OCI-LY3 (cell line): ENCODE data around the gene CD96.
A peak's percentile ranks its signal among the peaks of the same experiment; 100 is the strongest.

Experiments used
- H2AFZ ChIP-seq: fragments of 200-600, 300-600 bp; shearing (Covaris generic); 2 replicates; pipeline ENCODE4 v1.6.0; 2014; ENCODE audit warnings: antibody characterized with exemption, low read depth, low read length
- H3K27ac ChIP-seq: fragments of 200-600, 300-600 bp; sonication (generic); 2 replicates; pipeline ENCODE4 v1.5.1; 2014; ENCODE audit warnings: mild to moderate bottlenecking, low read length, moderate library complexity, mixed read lengths
- H3K27me3 ChIP-seq: fragments of 200-600, 300-600 bp; sonication (generic); 2 replicates; pipeline ENCODE4 v1.6.1; 2014; ENCODE audit warnings: low read depth, low read length, mixed read lengths
- H3K36me3 ChIP-seq: fragments of 200-600, 300-600 bp; sonication (generic); replicated peaks from 2 replicates; pipeline ENCODE3; 2014; ENCODE audit warnings: low read depth, low read length, mixed read lengths
- H3K4me1 ChIP-seq: fragments of 300-600, 200-600 bp; sonication (generic); 2 replicates; pipeline ENCODE4 v1.6.1; 2014; ENCODE audit warnings: low read length, mixed read lengths
- H3K4me2 ChIP-seq: fragments of 200-600, 300-600 bp; sonication (generic); 2 replicates; pipeline ENCODE4 v1.6.1; 2014; ENCODE audit warnings: low read length, mixed read lengths
- H3K4me3 ChIP-seq: fragments of 300-600, 200-600 bp; sonication (generic); 2 replicates; pipeline ENCODE4 v1.5.1; 2014; ENCODE audit warnings: antibody characterized with exemption, mild to moderate bottlenecking, low read length, moderate library complexity
- H3K79me2 ChIP-seq: fragments of 300-600, 200-600 bp; shearing (Covaris generic); 2 replicates; pipeline ENCODE4 v1.6.1; 2014; ENCODE audit warnings: mild to moderate bottlenecking, low read length, mixed read lengths
- H3K9ac ChIP-seq: fragments of 300-600, 200-600 bp; shearing (Covaris generic); 2 replicates; pipeline ENCODE4 v1.6.0; 2014; ENCODE audit warnings: mild to moderate bottlenecking, low read length, moderate library complexity
- H3K9me3 ChIP-seq: fragments of 200-600, 300-600 bp; shearing (Covaris generic); 2 replicates; pipeline ENCODE4 v1.6.1; 2014; ENCODE audit warnings: low read length, mixed read lengths; ENCODE audit not compliant: insufficient read depth
- H4K20me1 ChIP-seq: fragments of 200-600, 300-600 bp; sonication (generic); 2 replicates; pipeline ENCODE4 v1.6.1; 2016; ENCODE audit warnings: low read length, mixed read lengths; ENCODE audit not compliant: insufficient read depth
- EZH2phosphoT487 ChIP-seq: fragments of 200-600 bp; shearing (Covaris generic); IDR thresholded peaks from 2 replicates; pipeline ENCODE4 v1.6.1; 2018; ENCODE audit warnings: antibody characterized with exemption, mixed run types, low read depth
- TF ChIP-seq, protein P1 (sequence below): fragments of 200-600, 300-600 bp; sonication (generic); IDR thresholded peaks from 2 replicates; pipeline ENCODE4 v1.5.1; 2014; ENCODE audit warnings: antibody characterized with exemption, low read length, low read depth

Gene CD96

DNA sequence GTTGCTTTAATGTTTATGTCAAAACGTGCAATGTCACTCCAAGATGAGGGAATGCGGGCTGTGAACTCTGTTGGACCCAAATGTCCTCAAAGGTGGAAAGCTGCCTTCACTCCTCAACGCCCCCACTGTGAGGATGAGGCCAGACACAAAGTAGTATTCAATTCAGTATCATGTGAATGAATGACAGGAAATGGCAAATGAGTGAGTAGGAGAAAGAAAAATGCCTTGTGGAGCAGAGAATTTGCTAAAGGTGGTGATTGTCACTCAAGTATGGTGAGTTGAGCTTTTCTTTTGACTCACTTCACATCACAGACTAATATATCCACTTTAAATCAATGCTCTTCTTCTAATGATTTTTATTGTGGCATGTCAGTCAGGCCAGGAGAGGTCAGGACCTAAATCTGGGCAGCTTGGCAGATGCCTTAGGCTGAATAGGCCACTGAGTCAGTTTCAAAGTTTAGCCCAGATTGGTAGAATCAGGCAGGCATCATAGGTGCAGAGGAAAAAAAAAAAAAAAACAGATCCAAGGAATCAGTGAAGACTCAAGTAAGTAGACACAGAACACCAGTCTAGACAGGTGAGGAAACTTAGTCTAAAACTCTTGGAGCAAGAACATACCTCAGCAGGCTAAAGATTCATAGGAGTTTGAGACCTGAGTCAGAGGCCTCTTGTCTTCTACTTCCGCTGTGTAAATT is 124.2 kb downstream of the CD96 start:
- no peaks in the 10 kb centered on the region for H4K20me1 ChIP-seq
- H3K79me2 ChIP-seq, result no peaks in the 10 kb centered on the region
- no peak overlapping the region for H2AFZ ChIP-seq
- no peaks in the 10 kb centered on the region for H3K27me3 ChIP-seq
- TF ChIP-seq, protein P1, sequence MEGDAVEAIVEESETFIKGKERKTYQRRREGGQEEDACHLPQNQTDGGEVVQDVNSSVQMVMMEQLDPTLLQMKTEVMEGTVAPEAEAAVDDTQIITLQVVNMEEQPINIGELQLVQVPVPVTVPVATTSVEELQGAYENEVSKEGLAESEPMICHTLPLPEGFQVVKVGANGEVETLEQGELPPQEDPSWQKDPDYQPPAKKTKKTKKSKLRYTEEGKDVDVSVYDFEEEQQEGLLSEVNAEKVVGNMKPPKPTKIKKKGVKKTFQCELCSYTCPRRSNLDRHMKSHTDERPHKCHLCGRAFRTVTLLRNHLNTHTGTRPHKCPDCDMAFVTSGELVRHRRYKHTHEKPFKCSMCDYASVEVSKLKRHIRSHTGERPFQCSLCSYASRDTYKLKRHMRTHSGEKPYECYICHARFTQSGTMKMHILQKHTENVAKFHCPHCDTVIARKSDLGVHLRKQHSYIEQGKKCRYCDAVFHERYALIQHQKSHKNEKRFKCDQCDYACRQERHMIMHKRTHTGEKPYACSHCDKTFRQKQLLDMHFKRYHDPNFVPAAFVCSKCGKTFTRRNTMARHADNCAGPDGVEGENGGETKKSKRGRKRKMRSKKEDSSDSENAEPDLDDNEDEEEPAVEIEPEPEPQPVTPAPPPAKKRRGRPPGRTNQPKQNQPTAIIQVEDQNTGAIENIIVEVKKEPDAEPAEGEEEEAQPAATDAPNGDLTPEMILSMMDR, result no peak
- no peak for TF ChIP-seq EZH2phosphoT487
- H3K4me2 ChIP-seq, result no peak overlapping the region
- no peak overlapping the region for H3K4me3 ChIP-seq
- no peaks in the 10 kb centered on the region for H3K36me3 ChIP-seq
- no peak overlapping the region for H3K27ac ChIP-seq
- H3K4me1 ChIP-seq, result peaks cover 27% of the 10 kb centered on the region
- H3K9ac ChIP-seq, result no peak overlapping the region
- H3K9me3 ChIP-seq, result no peaks in the 10 kb centered on the region

DNA sequence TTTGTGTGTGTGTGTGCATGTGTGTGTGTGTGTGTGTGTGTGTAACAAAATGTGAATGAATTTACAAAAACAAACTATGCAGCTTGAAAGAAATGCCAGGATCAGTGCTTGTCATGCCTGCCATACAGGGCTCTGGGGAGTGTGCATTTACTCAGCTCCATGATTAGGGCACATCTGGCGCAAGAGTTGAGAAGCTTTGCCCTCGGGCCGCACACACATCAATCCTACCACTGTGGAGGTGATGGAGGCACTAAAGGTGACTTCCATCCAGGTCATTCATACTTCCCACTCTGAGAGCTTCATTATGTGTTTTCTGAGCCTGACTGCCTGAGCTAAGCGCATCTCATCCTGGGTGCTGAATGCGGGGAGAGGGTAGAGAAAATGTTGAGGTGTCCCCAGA is 125.2 kb downstream of the CD96 start:
- H3K4me3 ChIP-seq, result peak overlapping the region; percentile 33; the same call in 1 of the 2 replicates
- TF ChIP-seq, protein P1, result no peak
- no peak for TF ChIP-seq EZH2phosphoT487
- H3K9me3 ChIP-seq, result no peaks in the 10 kb centered on the region
- H3K4me1 ChIP-seq, result peaks cover 27% of the 10 kb centered on the region
- H3K4me2 ChIP-seq, result peak overlapping the region; percentile 55
- no peaks in the 10 kb centered on the region for H3K79me2 ChIP-seq
- peak overlapping the region; percentile 72 for H3K27ac ChIP-seq
- no peaks in the 10 kb centered on the region for H4K20me1 ChIP-seq
- H3K9ac ChIP-seq, result no peak overlapping the region
- no peaks in the 10 kb centered on the region for H3K36me3 ChIP-seq
- no peaks in the 10 kb centered on the region for H3K27me3 ChIP-seq
- H2AFZ ChIP-seq, result no peak overlapping the region; the same call in 1 of the 2 replicates

DNA sequence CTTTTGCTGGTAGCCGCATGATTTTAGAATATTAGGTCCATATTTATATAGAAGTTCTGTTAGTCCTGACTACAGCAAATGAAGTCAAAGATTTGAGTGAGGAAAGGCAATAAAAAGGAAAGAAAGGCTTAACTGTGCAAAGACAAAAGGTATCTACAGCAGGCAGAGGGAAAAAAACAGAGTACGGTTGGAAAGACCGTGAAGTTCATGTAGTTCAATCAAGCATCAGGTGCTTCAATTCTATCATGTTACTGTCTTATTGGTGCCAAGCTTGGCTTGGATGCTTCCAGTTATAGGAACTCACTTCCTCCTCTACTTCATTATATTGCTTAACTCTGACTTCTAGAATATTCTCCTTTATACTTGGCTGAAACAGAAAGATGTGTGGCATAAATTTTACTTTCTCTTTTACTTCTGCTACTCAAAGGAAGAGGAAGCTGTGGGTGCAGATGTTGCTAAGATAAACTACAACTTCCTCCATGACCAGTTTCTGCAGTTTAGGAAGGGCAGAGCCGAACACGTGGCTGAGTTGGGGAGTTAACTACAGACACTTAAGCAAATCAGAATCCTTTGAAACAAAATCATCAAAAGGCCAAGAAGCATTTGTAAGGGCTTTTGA is 125.7 kb downstream of the CD96 start:
- H3K4me2 ChIP-seq, result peak overlapping the region; percentile 55
- H3K4me1 ChIP-seq, result peaks cover 27% of the 10 kb centered on the region
- H3K4me3 ChIP-seq, result peak overlapping the region; percentile 33
- TF ChIP-seq EZH2phosphoT487, result no peak
- TF ChIP-seq, protein P1, result no peak
- no peaks in the 10 kb centered on the region for H3K36me3 ChIP-seq
- peak overlapping the region; percentile 72 for H3K27ac ChIP-seq
- H3K9ac ChIP-seq, result no peak overlapping the region
- no peaks in the 10 kb centered on the region for H3K9me3 ChIP-seq
- H2AFZ ChIP-seq, result peak overlapping the region; percentile 2; the same call in 1 of the 2 replicates
- H4K20me1 ChIP-seq, result no peaks in the 10 kb centered on the region
- no peaks in the 10 kb centered on the region for H3K27me3 ChIP-seq
- H3K79me2 ChIP-seq, result no peaks in the 10 kb centered on the region

DNA sequence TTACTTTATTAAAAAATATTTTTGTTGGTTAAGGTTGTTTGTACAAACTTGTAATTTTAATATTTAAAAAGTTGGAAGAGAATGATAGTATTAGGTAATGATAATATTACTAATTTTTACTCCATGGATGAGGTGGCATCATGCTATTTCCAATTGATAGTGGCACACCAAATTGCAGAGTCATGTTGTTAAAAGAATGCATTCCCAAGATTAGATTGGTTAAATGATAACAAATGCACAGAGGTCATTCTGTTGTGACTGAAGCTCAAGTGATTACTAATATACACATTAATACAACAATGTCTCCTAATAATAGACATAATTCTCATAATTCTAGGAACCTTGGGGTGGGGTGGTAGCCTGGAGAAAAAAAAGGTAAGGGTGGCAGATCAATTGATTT is 126.3 kb downstream of the CD96 start:
- H3K9ac ChIP-seq, result no peak overlapping the region; the same call in 1 of the 2 replicates
- H3K9me3 ChIP-seq, result no peaks in the 10 kb centered on the region
- peak overlapping the region; percentile 15; the same call in 1 of the 2 replicates for H3K4me2 ChIP-seq
- H3K36me3 ChIP-seq, result no peaks in the 10 kb centered on the region
- no peaks in the 10 kb centered on the region for H3K27me3 ChIP-seq
- TF ChIP-seq, protein P1, result no peak
- no peak for TF ChIP-seq EZH2phosphoT487
- H3K4me3 ChIP-seq, result no peak overlapping the region
- H2AFZ ChIP-seq, result no peak overlapping the region
- H4K20me1 ChIP-seq, result no peaks in the 10 kb centered on the region
- H3K79me2 ChIP-seq, result no peaks in the 10 kb centered on the region
- H3K4me1 ChIP-seq, result peaks cover 27% of the 10 kb centered on the region
- H3K27ac ChIP-seq, result peak overlapping the region; percentile 72; the same call in 1 of the 2 replicates
